ENCODE measurements around the gene TIMM10B.

DNA sequence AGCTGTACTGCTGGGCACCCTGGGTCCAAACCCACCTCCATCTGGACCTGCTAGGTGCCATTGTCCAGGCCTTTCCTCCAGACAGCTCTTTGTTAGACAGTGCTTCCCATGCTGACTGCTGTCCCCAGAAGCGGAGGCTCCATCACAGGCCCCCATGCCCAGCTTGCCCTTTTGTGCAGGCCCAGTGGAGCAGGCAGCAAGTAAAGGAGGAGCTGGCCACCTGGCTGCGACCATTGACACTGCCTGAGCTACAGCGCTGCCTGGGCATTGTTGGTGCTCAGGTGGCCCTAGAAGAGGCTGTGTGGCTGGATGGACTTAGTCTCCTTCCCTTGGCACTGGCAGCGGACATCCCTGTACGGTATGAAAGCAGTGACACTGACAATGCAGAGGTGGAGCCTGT lies 17.2 kb downstream of the TIMM10B start:
- TF ChIP-seq, protein P1, sequence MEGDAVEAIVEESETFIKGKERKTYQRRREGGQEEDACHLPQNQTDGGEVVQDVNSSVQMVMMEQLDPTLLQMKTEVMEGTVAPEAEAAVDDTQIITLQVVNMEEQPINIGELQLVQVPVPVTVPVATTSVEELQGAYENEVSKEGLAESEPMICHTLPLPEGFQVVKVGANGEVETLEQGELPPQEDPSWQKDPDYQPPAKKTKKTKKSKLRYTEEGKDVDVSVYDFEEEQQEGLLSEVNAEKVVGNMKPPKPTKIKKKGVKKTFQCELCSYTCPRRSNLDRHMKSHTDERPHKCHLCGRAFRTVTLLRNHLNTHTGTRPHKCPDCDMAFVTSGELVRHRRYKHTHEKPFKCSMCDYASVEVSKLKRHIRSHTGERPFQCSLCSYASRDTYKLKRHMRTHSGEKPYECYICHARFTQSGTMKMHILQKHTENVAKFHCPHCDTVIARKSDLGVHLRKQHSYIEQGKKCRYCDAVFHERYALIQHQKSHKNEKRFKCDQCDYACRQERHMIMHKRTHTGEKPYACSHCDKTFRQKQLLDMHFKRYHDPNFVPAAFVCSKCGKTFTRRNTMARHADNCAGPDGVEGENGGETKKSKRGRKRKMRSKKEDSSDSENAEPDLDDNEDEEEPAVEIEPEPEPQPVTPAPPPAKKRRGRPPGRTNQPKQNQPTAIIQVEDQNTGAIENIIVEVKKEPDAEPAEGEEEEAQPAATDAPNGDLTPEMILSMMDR (IDR thresholded peaks at IDR 0.05) = no peak
- no peak for TF ChIP-seq POLR2AphosphoS5 (IDR thresholded peaks at IDR 0.05; ENCODE audit: low read depth, low read length)
- no peak for TF ChIP-seq SIN3A (IDR thresholded peaks at IDR 0.05; ENCODE audit: borderline replicate concordance, insufficient read depth, low read depth, low read length)
- no peak for TF ChIP-seq TCF7L2 (IDR thresholded peaks at IDR 0.05; ENCODE audit: low read depth, low read length)
